ENCODE data around the gene FBXL17. TPM values are rescaled to one million over a fixed set of nuclear protein-coding genes. Genes with fewer than 3 reads are reported as not detected.
A peak's percentile ranks its signal among the peaks of the same experiment; 100 is the strongest.

FBXL17 gene
- total RNA-seq, 1 donor from 2014 or later: 17.1 TPM

GRCh38 chr5:108295578-108296368 is 86.1 kb downstream of the FBXL17 start:
- no peaks in the 10 kb centered on the region for H3K9me3 ChIP-seq
- DNase-seq: no peak
- TF ChIP-seq, protein P1, sequence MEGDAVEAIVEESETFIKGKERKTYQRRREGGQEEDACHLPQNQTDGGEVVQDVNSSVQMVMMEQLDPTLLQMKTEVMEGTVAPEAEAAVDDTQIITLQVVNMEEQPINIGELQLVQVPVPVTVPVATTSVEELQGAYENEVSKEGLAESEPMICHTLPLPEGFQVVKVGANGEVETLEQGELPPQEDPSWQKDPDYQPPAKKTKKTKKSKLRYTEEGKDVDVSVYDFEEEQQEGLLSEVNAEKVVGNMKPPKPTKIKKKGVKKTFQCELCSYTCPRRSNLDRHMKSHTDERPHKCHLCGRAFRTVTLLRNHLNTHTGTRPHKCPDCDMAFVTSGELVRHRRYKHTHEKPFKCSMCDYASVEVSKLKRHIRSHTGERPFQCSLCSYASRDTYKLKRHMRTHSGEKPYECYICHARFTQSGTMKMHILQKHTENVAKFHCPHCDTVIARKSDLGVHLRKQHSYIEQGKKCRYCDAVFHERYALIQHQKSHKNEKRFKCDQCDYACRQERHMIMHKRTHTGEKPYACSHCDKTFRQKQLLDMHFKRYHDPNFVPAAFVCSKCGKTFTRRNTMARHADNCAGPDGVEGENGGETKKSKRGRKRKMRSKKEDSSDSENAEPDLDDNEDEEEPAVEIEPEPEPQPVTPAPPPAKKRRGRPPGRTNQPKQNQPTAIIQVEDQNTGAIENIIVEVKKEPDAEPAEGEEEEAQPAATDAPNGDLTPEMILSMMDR (IDR thresholded peaks at IDR 0.05): no peak
- no peak overlapping the region for H3K27ac ChIP-seq
- peak in 1 of 2 donors; percentile 16 for ATAC-seq
- no peak overlapping the region for H3K4me3 ChIP-seq
- intact Hi-C loops (cut with DNase I): no loop called here
- H3K27me3 ChIP-seq (ENCODE audit: low read depth): no peaks in the 10 kb centered on the region
- no peaks in the 10 kb centered on the region for H3K36me3 ChIP-seq
- H3K4me1 ChIP-seq: peaks cover 7% of the 10 kb centered on the region

GRCh38 chr5:108280960-108281569 is 100.8 kb downstream of the FBXL17 start:
- no peak for ATAC-seq
- Histone ChIP-seq H3K36me3 (no peaks in the 10 kb centered on the region), H3K9me3 (peaks cover 14% of the 10 kb centered on the region), H3K4me3 (no peak overlapping the region), H3K4me1 (no peaks in the 10 kb centered on the region), H3K27me3 (ENCODE audit: low read depth) (no peaks in the 10 kb centered on the region), H3K27ac (no peak overlapping the region)
- TF ChIP-seq, protein P1 (IDR thresholded peaks at IDR 0.05): no peak
- DNase-seq: no peak
- intact Hi-C loops (cut with DNase I): no loop called here

DNA sequence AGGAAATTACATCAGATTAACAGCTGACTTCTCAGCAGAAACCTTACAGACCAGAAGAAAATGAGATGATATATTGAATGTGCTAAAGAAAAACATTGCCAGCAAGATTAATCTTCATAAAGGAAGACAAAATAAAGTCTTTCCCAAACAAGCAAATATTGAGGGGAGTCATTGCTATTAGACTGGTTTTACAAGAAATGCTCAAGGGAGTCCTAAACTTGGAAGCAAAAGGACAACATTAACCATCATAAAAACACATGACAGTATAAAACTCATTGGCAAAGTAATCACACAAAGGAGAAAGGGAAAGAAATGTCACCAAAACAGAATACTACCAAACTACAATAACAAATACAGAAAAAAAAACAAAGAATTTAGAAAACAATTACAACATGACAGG is 101.7 kb downstream of the FBXL17 start:
- Histone ChIP-seq H3K4me1 (no peaks in the 10 kb centered on the region), H3K27me3 (ENCODE audit: low read depth) (no peaks in the 10 kb centered on the region), H3K27ac (no peak overlapping the region), H3K4me3 (no peak overlapping the region), H3K9me3 (peaks cover 14% of the 10 kb centered on the region), H3K36me3 (no peaks in the 10 kb centered on the region)
- no peak for ATAC-seq
- DNase-seq: no peak
- intact Hi-C loops (cut with DNase I): no loop called here
- TF ChIP-seq, protein P1 (IDR thresholded peaks at IDR 0.05): no peak

DNA sequence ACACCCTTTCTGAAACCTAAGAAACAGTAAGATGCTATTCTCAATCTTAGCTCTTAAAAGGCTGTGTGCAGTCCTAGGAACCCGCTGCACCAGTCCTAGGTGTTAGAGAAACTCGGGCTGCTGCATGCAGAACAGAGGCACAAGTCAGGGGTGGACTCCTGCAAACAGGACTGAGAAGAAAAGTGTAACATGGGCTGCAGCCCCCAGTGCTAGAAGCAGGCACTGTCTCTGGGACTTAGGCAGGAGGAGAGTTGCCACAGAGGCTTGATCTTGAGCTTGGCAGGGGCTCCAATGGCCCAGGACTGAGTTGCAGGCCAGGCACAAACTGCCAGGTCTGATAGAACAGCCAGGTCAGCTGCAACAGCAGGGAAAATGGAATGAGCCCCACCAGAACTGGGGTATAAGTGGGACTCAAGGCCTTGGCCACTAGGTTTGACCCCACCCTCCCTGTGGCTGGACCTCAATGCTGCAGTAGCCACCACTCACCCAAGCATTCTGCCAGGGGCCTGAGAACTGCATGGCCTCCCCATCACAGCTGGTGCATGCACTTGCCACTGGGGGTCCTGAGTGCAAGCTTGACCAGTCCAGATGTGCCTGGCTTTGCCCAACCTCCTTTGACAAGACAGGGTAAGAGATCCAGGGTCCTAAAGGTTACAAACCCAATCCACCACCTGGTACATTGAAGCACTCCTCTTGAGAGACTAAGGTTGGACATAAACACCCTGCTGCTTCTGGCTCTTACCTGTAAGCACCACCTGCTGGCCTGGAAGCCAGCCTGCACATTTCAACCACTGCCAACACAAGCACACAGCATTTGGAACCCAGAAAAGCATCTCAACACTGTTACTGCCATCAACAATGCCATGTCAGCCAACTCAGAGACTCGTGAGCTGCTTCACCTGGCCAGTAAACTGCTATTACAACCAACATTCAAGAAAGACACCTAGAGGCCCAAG is 103.3 kb downstream of the FBXL17 start:
- DNase-seq: no peak
- intact Hi-C loops (cut with DNase I): no loop called here
- Histone ChIP-seq H3K4me3 (no peak overlapping the region), H3K4me1 (no peaks in the 10 kb centered on the region), H3K27ac (no peak overlapping the region), H3K36me3 (no peaks in the 10 kb centered on the region), H3K9me3 (peaks cover 14% of the 10 kb centered on the region), H3K27me3 (ENCODE audit: low read depth) (no peaks in the 10 kb centered on the region)
- TF ChIP-seq, protein P1 (IDR thresholded peaks at IDR 0.05): no peak
- ATAC-seq: no peak

All from lower lobe of right lung (tissue), 2 donors.